SU-DHL-6 (cell line): ENCODE data around the gene SHC2.
"Not testable (repeated sequence)": the region's sequence is repeated elsewhere in the genome, so short reads cannot be mapped to it uniquely, and the experiment has no call there.

Experiments
- H2AFZ ChIP-seq: fragments of 200-600 bp; sonication (generic); 2 replicates; pipeline ENCODE4 v1.6.1; 2014; ENCODE audit warnings: low read depth, mild to moderate bottlenecking, moderate library complexity, mixed read lengths, antibody characterized with exemption, low read length; ENCODE audit not compliant: severe bottlenecking
- H3F3A ChIP-seq: fragments of 200-600 bp; shearing (Covaris generic); 2 replicates; pipeline ENCODE4 v1.6.0; 2016; ENCODE audit warnings: antibody characterized with exemption, mild to moderate bottlenecking; ENCODE audit not compliant: insufficient read depth
- H3K27ac ChIP-seq: fragments of 200-600 bp; sonication (generic); 2 replicates; pipeline ENCODE4 v1.5.1; 2016; ENCODE audit warnings: low read depth, mild to moderate bottlenecking, low read length, moderate library complexity, mixed read lengths
- H3K27me3 ChIP-seq: fragments of 200-600 bp; sonication (generic), shearing (Covaris generic); 2 replicates; pipeline ENCODE4 v1.6.0; 2014; ENCODE audit warnings: mild to moderate bottlenecking, low read length
- H3K36me3 ChIP-seq: fragments of 200-600 bp; sonication (generic); 2 replicates; pipeline ENCODE4 v1.6.1; 2014; ENCODE audit warnings: mild to moderate bottlenecking, low read length, mixed read lengths
- H3K4me2 ChIP-seq: fragments of 300-600, 200-600 bp; shearing (Covaris generic), sonication (generic); 2 replicates; pipeline ENCODE4 v1.6.0; 2014; ENCODE audit warnings: low read length, low read depth, mild to moderate bottlenecking; ENCODE audit not compliant: poor library complexity, severe bottlenecking
- H3K4me3 ChIP-seq: fragments of 200-600 bp; sonication (generic); 2 replicates; pipeline ENCODE4 v1.5.1; 2014; ENCODE audit warnings: antibody characterized with exemption, low read length, mild to moderate bottlenecking, mixed read lengths; ENCODE audit not compliant: insufficient read depth, poor library complexity, severe bottlenecking
- H3K79me2 ChIP-seq: fragments of 200-600 bp; sonication (generic); 2 replicates; pipeline ENCODE4 v1.6.1; 2014; ENCODE audit warnings: mild to moderate bottlenecking, low read length, moderate library complexity; ENCODE audit not compliant: insufficient read depth
- H3K9ac ChIP-seq: fragments of 200-600 bp; sonication (generic); 2 replicates; pipeline ENCODE4 v1.7.0; 2014; ENCODE audit warnings: mild to moderate bottlenecking, low read length
- H3K9me2 ChIP-seq: fragments of 200-600 bp; sonication (generic); replicated peaks from 2 replicates; pipeline ENCODE4 v1.6.1; 2014; ENCODE audit warnings: low read length; ENCODE audit not compliant: insufficient read depth
- H3K9me3 ChIP-seq: fragments of 200-600 bp; sonication (generic); 2 replicates; pipeline ENCODE4 v1.6.1; 2014; ENCODE audit warnings: low read length, mixed read lengths; ENCODE audit not compliant: insufficient read depth
- H4K20me1 ChIP-seq: fragments of 200-600 bp; sonication (generic); 2 replicates; pipeline ENCODE4 v1.6.1; 2014; ENCODE audit warnings: low read depth, mild to moderate bottlenecking, antibody characterized with exemption, low read length, moderate library complexity, mixed read lengths
- EZH2phosphoT487 ChIP-seq: fragments of 200-600 bp; sonication (generic), shearing (Covaris generic); conservative IDR thresholded peaks from 2 replicates; pipeline ENCODE4 v1.6.1; 2018; ENCODE audit warnings: mild to moderate bottlenecking, antibody characterized with exemption, low read length, moderate library complexity, mixed read lengths
- TF ChIP-seq, protein P1 (sequence below): fragments of 200-600 bp; sonication (generic); IDR thresholded peaks from one replicate; pipeline ENCODE4 v1.5.1; 2017; ENCODE audit warnings: antibody characterized with exemption, mild to moderate bottlenecking, low read length, moderate library complexity; ENCODE audit not compliant: insufficient read depth, poor library complexity, severe bottlenecking

The SHC2 gene

DNA sequence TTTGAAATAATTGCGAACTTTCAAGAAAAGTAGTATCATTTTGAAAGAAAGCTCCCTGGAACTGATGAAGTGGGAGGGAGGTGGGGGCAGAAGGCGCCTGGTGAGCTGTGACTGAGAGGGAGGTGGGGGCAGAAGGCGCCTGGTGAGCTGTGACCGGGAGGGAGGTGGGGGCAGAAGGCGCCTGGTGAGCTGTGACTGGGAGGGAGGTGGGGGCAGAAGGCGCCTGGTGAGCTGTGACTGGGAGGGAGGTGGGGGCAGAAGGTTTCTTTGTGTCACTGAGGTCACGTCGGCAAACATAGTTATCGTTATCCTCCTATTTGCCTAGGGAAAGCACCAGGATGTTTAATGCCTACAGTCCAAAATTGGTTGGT, 76.0 kb downstream of the SHC2 start:
- no peak overlapping the region; the same call in 1 of the 2 replicates for H3K27ac ChIP-seq
- H3K27me3 ChIP-seq, result no peaks in the 10 kb centered on the region
- no peaks in the 10 kb centered on the region for H3F3A ChIP-seq
- no peaks in the 10 kb centered on the region for H3K36me3 ChIP-seq
- no peak for TF ChIP-seq EZH2phosphoT487
- TF ChIP-seq, protein P1, sequence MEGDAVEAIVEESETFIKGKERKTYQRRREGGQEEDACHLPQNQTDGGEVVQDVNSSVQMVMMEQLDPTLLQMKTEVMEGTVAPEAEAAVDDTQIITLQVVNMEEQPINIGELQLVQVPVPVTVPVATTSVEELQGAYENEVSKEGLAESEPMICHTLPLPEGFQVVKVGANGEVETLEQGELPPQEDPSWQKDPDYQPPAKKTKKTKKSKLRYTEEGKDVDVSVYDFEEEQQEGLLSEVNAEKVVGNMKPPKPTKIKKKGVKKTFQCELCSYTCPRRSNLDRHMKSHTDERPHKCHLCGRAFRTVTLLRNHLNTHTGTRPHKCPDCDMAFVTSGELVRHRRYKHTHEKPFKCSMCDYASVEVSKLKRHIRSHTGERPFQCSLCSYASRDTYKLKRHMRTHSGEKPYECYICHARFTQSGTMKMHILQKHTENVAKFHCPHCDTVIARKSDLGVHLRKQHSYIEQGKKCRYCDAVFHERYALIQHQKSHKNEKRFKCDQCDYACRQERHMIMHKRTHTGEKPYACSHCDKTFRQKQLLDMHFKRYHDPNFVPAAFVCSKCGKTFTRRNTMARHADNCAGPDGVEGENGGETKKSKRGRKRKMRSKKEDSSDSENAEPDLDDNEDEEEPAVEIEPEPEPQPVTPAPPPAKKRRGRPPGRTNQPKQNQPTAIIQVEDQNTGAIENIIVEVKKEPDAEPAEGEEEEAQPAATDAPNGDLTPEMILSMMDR, result no peak
- H3K4me3 ChIP-seq, result no peak overlapping the region
- H3K79me2 ChIP-seq, result no peaks in the 10 kb centered on the region
- no peak overlapping the region for H2AFZ ChIP-seq
- H3K4me2 ChIP-seq, result no peak overlapping the region
- no peaks in the 10 kb centered on the region for H4K20me1 ChIP-seq
- no peaks in the 10 kb centered on the region for H3K9me2 ChIP-seq
- H3K9ac ChIP-seq, result no peak overlapping the region
- H3K9me3 ChIP-seq, result no peaks in the 10 kb centered on the region

DNA sequence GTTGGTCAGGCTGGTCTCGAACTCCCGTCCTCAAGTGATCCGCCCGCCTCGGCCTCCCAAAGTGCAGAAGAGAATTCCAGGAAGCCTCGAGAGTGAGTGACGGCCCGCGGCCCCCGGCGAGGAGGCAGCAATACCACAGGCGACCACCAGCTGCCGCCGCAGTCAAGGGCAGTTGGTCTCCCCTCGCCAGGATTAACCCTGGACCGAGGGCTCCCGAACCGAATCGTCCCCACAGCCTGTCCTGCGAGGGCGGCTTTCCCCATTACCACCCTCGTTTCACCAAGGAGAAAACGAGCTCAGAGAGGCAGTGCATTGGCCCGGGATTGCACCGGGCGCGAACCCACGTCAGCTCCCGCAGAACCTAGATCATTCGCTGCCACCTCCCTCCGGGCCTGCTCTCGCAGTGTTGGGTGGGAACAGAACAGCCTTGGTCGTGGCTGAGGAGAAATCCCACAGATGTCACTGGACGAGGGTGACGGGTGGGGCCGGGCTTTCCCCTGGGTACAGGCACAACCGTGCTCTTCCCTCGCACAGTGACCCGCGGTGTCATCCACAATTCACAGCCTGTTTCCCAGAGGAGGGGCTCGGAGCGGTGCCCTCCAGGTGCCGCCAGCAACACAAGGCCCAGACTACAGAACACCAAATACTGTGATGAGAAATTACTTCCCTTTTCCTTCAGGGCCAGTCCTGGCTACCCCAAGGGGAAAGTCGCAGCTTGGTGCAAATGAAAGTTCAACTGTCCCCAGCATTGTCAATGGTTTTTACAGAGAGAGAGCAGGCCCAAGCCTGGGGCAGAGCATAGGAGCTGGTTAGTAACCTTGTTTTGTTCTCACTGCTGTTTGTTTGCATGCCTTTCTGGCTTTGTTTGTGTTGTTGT, 76.7 kb downstream of the SHC2 start:
- Histone ChIP-seq H3K27me3 (no peaks in the 10 kb centered on the region), H3K27ac (no peak overlapping the region; the same call in 1 of the 2 replicates), H3K4me3 (no peak overlapping the region), H3K9me3 (no peaks in the 10 kb centered on the region), H3K4me2 (no peak overlapping the region), H3F3A (no peaks in the 10 kb centered on the region), H3K36me3 (no peaks in the 10 kb centered on the region), H3K79me2 (no peaks in the 10 kb centered on the region), H3K9me2 (no peaks in the 10 kb centered on the region), H4K20me1 (no peaks in the 10 kb centered on the region), H3K9ac (no peak overlapping the region), H2AFZ (no peak overlapping the region)
- TF ChIP-seq EZH2phosphoT487, result no peak
- TF ChIP-seq, protein P1, result no peak

DNA sequence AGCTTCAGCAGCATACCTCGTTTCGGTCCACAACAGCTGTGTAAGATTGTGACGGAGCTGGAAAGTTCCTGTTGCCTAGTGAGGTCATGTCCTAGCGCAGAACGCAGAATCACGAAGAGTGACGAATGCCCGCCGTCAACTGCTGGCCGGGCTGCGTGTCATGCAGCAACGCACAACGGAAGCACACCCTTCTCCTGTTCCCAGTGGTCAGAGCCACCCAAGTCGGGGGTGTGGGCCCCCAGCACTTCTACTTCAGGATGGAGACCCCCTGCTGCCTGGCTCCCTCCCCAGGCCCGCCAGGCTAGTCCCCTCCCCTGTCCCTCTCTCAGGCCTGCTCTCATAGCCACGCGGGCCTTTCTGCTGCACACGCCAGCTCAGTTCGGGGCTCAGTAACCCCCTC, 77.8 kb downstream of the SHC2 start:
- H3K9ac ChIP-seq, result no peak overlapping the region
- H3F3A ChIP-seq, result no peaks in the 10 kb centered on the region
- peak overlapping the region; percentile 8 for H3K4me3 ChIP-seq
- no peaks in the 10 kb centered on the region for H3K27me3 ChIP-seq
- H3K79me2 ChIP-seq, result no peaks in the 10 kb centered on the region
- TF ChIP-seq, protein P1, result no peak
- TF ChIP-seq EZH2phosphoT487, result no peak
- H3K36me3 ChIP-seq, result no peaks in the 10 kb centered on the region
- peak overlapping the region; percentile 23 for H3K4me2 ChIP-seq
- no peaks in the 10 kb centered on the region for H3K9me3 ChIP-seq
- no peaks in the 10 kb centered on the region for H4K20me1 ChIP-seq
- no peaks in the 10 kb centered on the region for H3K9me2 ChIP-seq
- H3K27ac ChIP-seq, result no peak overlapping the region
- no peak overlapping the region for H2AFZ ChIP-seq

DNA sequence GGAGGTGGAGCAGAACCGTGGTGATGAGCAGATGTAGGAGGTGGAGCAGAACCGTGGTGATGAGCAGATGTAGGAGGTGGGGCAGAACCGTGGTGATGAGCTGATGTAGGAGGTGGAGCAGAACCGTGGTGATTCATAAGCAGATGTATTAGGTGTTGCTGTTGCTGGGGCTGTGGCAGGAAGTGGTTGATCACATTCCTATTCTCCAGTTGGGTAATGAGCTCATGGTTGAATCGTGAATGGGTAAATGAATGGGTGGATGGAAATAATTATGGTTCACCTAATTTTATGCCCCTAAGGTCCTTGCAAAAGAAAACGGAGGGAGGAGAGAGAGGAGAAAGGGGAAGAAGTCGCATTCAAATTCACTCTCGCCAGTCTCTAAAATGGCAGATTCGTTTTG, 78.3 kb downstream of the SHC2 start:
- H2AFZ ChIP-seq, H3K9me3 ChIP-seq, H3K36me3 ChIP-seq, H3K79me2 ChIP-seq, H3F3A ChIP-seq, H3K9ac ChIP-seq, H4K20me1 ChIP-seq, H3K9me2 ChIP-seq, H3K27ac ChIP-seq, H3K27me3 ChIP-seq: not testable (repeated sequence)
- Histone ChIP-seq H3K4me3 (peak overlapping the region; percentile 8), H3K4me2 (peak overlapping the region; percentile 23)

DNA sequence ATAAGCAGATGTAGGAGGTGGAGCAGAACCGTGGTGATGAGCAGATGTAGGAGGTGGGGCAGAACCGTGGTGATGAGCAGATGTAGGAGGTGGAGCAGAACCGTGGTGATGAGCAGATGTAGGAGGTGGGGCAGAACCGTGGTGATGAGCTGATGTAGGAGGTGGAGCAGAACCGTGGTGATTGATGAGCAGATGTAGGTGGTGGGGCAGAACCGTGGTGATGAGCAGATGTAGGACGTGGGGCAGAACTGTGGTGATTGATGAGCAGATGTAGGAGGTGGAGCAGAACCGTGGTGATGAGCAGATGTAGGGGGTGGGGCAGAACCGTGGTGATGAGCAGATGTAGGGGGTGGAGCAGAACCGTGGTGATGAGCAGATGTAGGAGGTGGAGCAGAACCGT, 78.9 kb downstream of the SHC2 start:
- not testable (repeated sequence) for H4K20me1 ChIP-seq, H3K27me3 ChIP-seq, H3F3A ChIP-seq, H3K36me3 ChIP-seq, H3K9me3 ChIP-seq, H3K4me3 ChIP-seq, H3K9me2 ChIP-seq, H3K9ac ChIP-seq, H3K79me2 ChIP-seq, H3K4me2 ChIP-seq, H3K27ac ChIP-seq, H2AFZ ChIP-seq
